GM23338 (cell line): ENCODE data around the gene TPSAB1. TPM values are rescaled to one million over a fixed set of nuclear protein-coding genes. Genes with fewer than 3 reads are reported as not detected.
A peak's percentile ranks its signal among the peaks of the same experiment; 100 is the strongest.

Source experiments
- ATAC-seq: fragments of 200-7000 bp; cut with Tn5 transposase; 3 replicates; pipeline ENCODE4 v1.9.1; 2020
- DNase-seq: peaks from one replicate; pipeline ENCODE4 v3.0.0-alpha.2; 2015; ENCODE audit warnings: low spot score
- H2AFZ ChIP-seq: fragments of 200-600 bp; sonication (generic); 2 replicates; pipeline ENCODE4 v1.8.0; 2016; ENCODE audit warnings: antibody characterized with exemption, mild to moderate bottlenecking, moderate library complexity
- H3F3A ChIP-seq: fragments of 200-600 bp; sonication (generic); replicated peaks from 2 replicates; pipeline ENCODE4 v1.8.0; 2017; ENCODE audit warnings: antibody characterized with exemption, mixed run types, low read depth
- H3K27ac ChIP-seq: fragments of 200-600 bp; sonication (generic); 2 replicates; pipeline ENCODE4 v1.6.1; 2016; ENCODE audit warnings: low read depth
- H3K27me3 ChIP-seq: fragments of 200-600 bp; sonication (generic); 2 replicates; pipeline ENCODE4 v1.8.0; 2016; ENCODE audit warnings: mild to moderate bottlenecking, mixed run types, moderate library complexity; ENCODE audit not compliant: insufficient read depth
- H3K36me3 ChIP-seq: fragments of 200-600 bp; sonication (generic); 2 replicates; pipeline ENCODE4 v1.8.0; 2016; ENCODE audit warnings: mild to moderate bottlenecking; ENCODE audit not compliant: insufficient read depth
- H3K4me1 ChIP-seq: fragments of 200-600 bp; sonication (generic); 2 replicates; pipeline ENCODE4 v1.8.0; 2016; ENCODE audit warnings: mild to moderate bottlenecking, moderate library complexity; ENCODE audit not compliant: insufficient read depth
- H3K4me2 ChIP-seq: fragments of 200-600 bp; sonication (generic); 2 replicates; pipeline ENCODE4 v1.7.1; 2017; ENCODE audit warnings: mixed run types
- H3K4me3 ChIP-seq: fragments of 200-600 bp; sonication (generic); 2 replicates; pipeline ENCODE4 v1.6.1; 2016; ENCODE audit warnings: mixed run types
- H3K79me2 ChIP-seq: fragments of 200-600 bp; sonication (generic); replicated peaks from 2 replicates; pipeline ENCODE4 v1.8.0; 2017; ENCODE audit warnings: mild to moderate bottlenecking; ENCODE audit not compliant: insufficient read depth
- H3K9me2 ChIP-seq: fragments of 200-600 bp; sonication (generic); 2 replicates; pipeline ENCODE4 v1.8.0; 2017; ENCODE audit not compliant: insufficient read depth
- H4K20me1 ChIP-seq: fragments of 200-600 bp; sonication (generic); replicated peaks from 2 replicates; pipeline ENCODE4 v1.8.0; 2017; ENCODE audit warnings: mild to moderate bottlenecking; ENCODE audit not compliant: insufficient read depth
- H3K27ac Mint-ChIP-seq: 2 replicates; pipeline ENCODE4 v1.8.0; 2020; ENCODE audit warnings: inconsistent platforms, mild to moderate bottlenecking, moderate library complexity, mixed read lengths
- H3K27me3 Mint-ChIP-seq: 3 replicates; pipeline ENCODE4 v1.8.0; 2022; ENCODE audit warnings: low read depth, mild to moderate bottlenecking, moderate library complexity, mixed read lengths, inconsistent platforms; ENCODE audit not compliant: insufficient read depth, poor library complexity
- H3K36me3 Mint-ChIP-seq: 3 replicates; pipeline ENCODE4 v1.8.0; 2021; ENCODE audit warnings: low read depth, mild to moderate bottlenecking, inconsistent platforms, moderate library complexity, mixed read lengths
- H3K4me1 Mint-ChIP-seq: 3 replicates; pipeline ENCODE4 v1.8.0; 2020; ENCODE audit warnings: mild to moderate bottlenecking, inconsistent platforms, mixed read lengths
- H3K4me3 Mint-ChIP-seq: 3 replicates; pipeline ENCODE4 v1.8.0; 2021; ENCODE audit warnings: moderate library complexity, mild to moderate bottlenecking, inconsistent platforms, mixed read lengths
- H3K9me3 Mint-ChIP-seq: 3 replicates; pipeline ENCODE4 v1.8.0; 2020; ENCODE audit warnings: moderate library complexity, mild to moderate bottlenecking, inconsistent platforms, mixed read lengths
- CREB1 ChIP-seq: fragments of 250-450 bp; sonication (Bioruptor Pico); IDR thresholded peaks from 2 replicates; pipeline ENCODE4 v1.5.0; 2020; ENCODE audit warnings: low read depth, mild to moderate bottlenecking, moderate library complexity
- EZH2 ChIP-seq: fragments of 200-600 bp; sonication (generic); IDR thresholded peaks from one replicate; pipeline ENCODE4 v1.8.0; 2017; ENCODE audit warnings: antibody characterized with exemption, mild to moderate bottlenecking, low read depth; ENCODE audit not compliant: unreplicated experiment
- EZH2phosphoT487 ChIP-seq: fragments of 200-600 bp; sonication (generic); IDR thresholded peaks from one replicate; pipeline ENCODE4 v1.8.1; 2018; ENCODE audit warnings: antibody characterized with exemption; ENCODE audit not compliant: unreplicated experiment
- JUNB ChIP-seq: IDR thresholded peaks from one replicate; pipeline ENCODE4 v1.6.1; 2016; ENCODE audit warnings: antibody characterized with exemption; ENCODE audit not compliant: unreplicated experiment
- NANOG ChIP-seq: IDR thresholded peaks from 2 replicates; pipeline ENCODE4 v1.6.1; 2016; ENCODE audit warnings: antibody characterized with exemption, borderline replicate concordance
- POLR2AphosphoS5 ChIP-seq: IDR thresholded peaks from 2 replicates; pipeline ENCODE4 v1.6.1; 2016; ENCODE audit warnings: antibody characterized with exemption, low read depth
- STAT1 ChIP-seq: IDR thresholded peaks from one replicate; pipeline ENCODE4 v1.6.1; 2016; ENCODE audit warnings: antibody characterized with exemption; ENCODE audit not compliant: unreplicated experiment
- ZNF114 ChIP-seq: fragments of 250-450 bp; sonication (Bioruptor Pico); IDR thresholded peaks from 2 replicates; pipeline ENCODE4 v1.5.0; 2020; ENCODE audit warnings: mild to moderate bottlenecking, moderate library complexity
- ZNF331 ChIP-seq: fragments of 250-450 bp; sonication (Bioruptor Pico); IDR thresholded peaks from 2 replicates; pipeline ENCODE4 v1.5.0; 2020; ENCODE audit warnings: low read depth, mild to moderate bottlenecking, moderate library complexity
- ZNF462 ChIP-seq: fragments of 250-450 bp; sonication (Bioruptor Pico); IDR thresholded peaks from 2 replicates; pipeline ENCODE4 v1.5.0; 2020; ENCODE audit warnings: mild to moderate bottlenecking, moderate library complexity
- polyA plus RNA-seq: library from polyadenylated mRNA; unstranded; fragments of >200 nt; fragmentation: Nextera tagmentation; extraction: Ambion mirVana; gene quantifications from 2 replicates; pipeline ENCODE4 v1.2.1, GENCODE V29; 2016
- total RNA-seq: library from RNA; depleted of rRNA; stranded (reverse); fragments of >200 nt; shearing (Covaris generic); gene quantifications from 2 replicates; pipeline ENCODE4 v1.2.3, GENCODE V29; 2014
- TF ChIP-seq, protein P1 (sequence below): IDR thresholded peaks from 2 replicates; pipeline ENCODE4 v1.6.1; 2016; ENCODE audit warnings: antibody characterized with exemption
- TF ChIP-seq, protein P2 (sequence below): IDR thresholded peaks from one replicate; pipeline ENCODE4 v1.6.1; 2018; ENCODE audit warnings: antibody characterized with exemption; ENCODE audit not compliant: unreplicated experiment

The TPSAB1 gene
- total and polyA plus RNA-seq, 2 experiments from 2014 or later, result not detected

GRCh38 chr16:1290063-1290501, 49.6 kb downstream of the TPSAB1 start:
- peaks cover 48% of the 10 kb centered on the region for H3K27me3 Mint-ChIP-seq

More at GRCh38 chr16:1290063-1290501, 49.6 kb downstream of the TPSAB1 start:
- TF ChIP-seq EZH2, result no peak
- no peak for TF ChIP-seq NANOG
- TF ChIP-seq ZNF462 (CRISPR knock-in tag), result no peak
- TF ChIP-seq, protein P1, sequence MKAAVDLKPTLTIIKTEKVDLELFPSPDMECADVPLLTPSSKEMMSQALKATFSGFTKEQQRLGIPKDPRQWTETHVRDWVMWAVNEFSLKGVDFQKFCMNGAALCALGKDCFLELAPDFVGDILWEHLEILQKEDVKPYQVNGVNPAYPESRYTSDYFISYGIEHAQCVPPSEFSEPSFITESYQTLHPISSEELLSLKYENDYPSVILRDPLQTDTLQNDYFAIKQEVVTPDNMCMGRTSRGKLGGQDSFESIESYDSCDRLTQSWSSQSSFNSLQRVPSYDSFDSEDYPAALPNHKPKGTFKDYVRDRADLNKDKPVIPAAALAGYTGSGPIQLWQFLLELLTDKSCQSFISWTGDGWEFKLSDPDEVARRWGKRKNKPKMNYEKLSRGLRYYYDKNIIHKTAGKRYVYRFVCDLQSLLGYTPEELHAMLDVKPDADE, result no peak
- no peak for TF ChIP-seq POLR2AphosphoS5
- TF ChIP-seq EZH2phosphoT487, result no peak
- TF ChIP-seq STAT1, result no peak
- no peak for TF ChIP-seq ZNF331
- no peak for TF ChIP-seq JUNB
- TF ChIP-seq CREB1 (CRISPR knock-in tag), result no peak
- TF ChIP-seq, protein P2, sequence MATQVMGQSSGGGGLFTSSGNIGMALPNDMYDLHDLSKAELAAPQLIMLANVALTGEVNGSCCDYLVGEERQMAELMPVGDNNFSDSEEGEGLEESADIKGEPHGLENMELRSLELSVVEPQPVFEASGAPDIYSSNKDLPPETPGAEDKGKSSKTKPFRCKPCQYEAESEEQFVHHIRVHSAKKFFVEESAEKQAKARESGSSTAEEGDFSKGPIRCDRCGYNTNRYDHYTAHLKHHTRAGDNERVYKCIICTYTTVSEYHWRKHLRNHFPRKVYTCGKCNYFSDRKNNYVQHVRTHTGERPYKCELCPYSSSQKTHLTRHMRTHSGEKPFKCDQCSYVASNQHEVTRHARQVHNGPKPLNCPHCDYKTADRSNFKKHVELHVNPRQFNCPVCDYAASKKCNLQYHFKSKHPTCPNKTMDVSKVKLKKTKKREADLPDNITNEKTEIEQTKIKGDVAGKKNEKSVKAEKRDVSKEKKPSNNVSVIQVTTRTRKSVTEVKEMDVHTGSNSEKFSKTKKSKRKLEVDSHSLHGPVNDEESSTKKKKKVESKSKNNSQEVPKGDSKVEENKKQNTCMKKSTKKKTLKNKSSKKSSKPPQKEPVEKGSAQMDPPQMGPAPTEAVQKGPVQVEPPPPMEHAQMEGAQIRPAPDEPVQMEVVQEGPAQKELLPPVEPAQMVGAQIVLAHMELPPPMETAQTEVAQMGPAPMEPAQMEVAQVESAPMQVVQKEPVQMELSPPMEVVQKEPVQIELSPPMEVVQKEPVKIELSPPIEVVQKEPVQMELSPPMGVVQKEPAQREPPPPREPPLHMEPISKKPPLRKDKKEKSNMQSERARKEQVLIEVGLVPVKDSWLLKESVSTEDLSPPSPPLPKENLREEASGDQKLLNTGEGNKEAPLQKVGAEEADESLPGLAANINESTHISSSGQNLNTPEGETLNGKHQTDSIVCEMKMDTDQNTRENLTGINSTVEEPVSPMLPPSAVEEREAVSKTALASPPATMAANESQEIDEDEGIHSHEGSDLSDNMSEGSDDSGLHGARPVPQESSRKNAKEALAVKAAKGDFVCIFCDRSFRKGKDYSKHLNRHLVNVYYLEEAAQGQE, result no peak
- TF ChIP-seq ZNF114, result no peak
- DNase-seq (peak; percentile 56), ATAC-seq (peak; percentile 51)
- Histone ChIP-seq H3K4me2 (peak overlapping the region; percentile 78), H3K9me2 (no peaks in the 10 kb centered on the region), H3K79me2 (no peaks in the 10 kb centered on the region), H3F3A (no peaks in the 10 kb centered on the region; the same call in 1 of the 2 replicates), H4K20me1 (no peaks in the 10 kb centered on the region), H3K4me1 (peaks cover 16% of the 10 kb centered on the region; the same call in 1 of the 2 replicates), H2AFZ (peak overlapping the region; percentile 59; the same call in 1 of the 2 replicates), H3K4me3 (peak overlapping the region; percentile 46; the same call in 1 of the 2 replicates), H3K27me3 (peaks cover 32% of the 10 kb centered on the region), H3K27ac (no peak overlapping the region), H3K36me3 (no peaks in the 10 kb centered on the region)
- Mint-ChIP-seq H3K36me3 (no peaks in the 10 kb centered on the region), H3K4me1 (peaks cover 35% of the 10 kb centered on the region), H3K9me3 (no peaks in the 10 kb centered on the region), H3K4me3 (peak overlapping the region; percentile 73), H3K27ac (no peak overlapping the region)
